Gastrocnemius medialis (tissue), 4 donors: Measurements from ENCODE around the gene LIMK1.
A peak's percentile ranks its signal among the peaks of the same experiment; 100 is the strongest.

Experiments
- POLR2A ChIP-seq, 2 donors: fragments of 450-650 bp; IDR thresholded peaks; one replicate each; pipeline ENCODE4 v1.6.1; 2017; ENCODE audit warnings: antibody characterized with exemption in 2 of 2, mild to moderate bottlenecking in 2 of 2, moderate library complexity in 2 of 2
- TF ChIP-seq, protein P1 (sequence below), 5 experiments: fragments of 450-650 bp in 3 of 5; fragments of 200-600 bp in 2 of 5; sonication (generic) in 2 of 5; IDR thresholded peaks in 4 of 5; conservative IDR thresholded peaks in 1 of 5; 1 replicate in 4 of 5; 2 replicates in 1 of 5; pipeline ENCODE4 v1.5.1; 2016 to 2019; ENCODE audit warnings: antibody characterized with exemption in 5 of 5, mild to moderate bottlenecking in 3 of 5, moderate library complexity in 3 of 5

GRCh38 chr7:74061840-74062539, 21.6 kb upstream of the LIMK1 start:
- peak in 1 of 2 donors; percentile 11 for TF ChIP-seq POLR2A (IDR thresholded peaks at IDR 0.05)
- TF ChIP-seq, protein P1, sequence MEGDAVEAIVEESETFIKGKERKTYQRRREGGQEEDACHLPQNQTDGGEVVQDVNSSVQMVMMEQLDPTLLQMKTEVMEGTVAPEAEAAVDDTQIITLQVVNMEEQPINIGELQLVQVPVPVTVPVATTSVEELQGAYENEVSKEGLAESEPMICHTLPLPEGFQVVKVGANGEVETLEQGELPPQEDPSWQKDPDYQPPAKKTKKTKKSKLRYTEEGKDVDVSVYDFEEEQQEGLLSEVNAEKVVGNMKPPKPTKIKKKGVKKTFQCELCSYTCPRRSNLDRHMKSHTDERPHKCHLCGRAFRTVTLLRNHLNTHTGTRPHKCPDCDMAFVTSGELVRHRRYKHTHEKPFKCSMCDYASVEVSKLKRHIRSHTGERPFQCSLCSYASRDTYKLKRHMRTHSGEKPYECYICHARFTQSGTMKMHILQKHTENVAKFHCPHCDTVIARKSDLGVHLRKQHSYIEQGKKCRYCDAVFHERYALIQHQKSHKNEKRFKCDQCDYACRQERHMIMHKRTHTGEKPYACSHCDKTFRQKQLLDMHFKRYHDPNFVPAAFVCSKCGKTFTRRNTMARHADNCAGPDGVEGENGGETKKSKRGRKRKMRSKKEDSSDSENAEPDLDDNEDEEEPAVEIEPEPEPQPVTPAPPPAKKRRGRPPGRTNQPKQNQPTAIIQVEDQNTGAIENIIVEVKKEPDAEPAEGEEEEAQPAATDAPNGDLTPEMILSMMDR (IDR thresholded peaks at IDR 0.05 in 4 of 5, conservative IDR thresholded peaks at IDR 0.05 in 1 of 5), result no peak
